HL-60 (cell line): ENCODE results near the gene KCNMA1.

Source experiments
- DNase-seq, 2 experiments: peaks; one replicate each; pipeline ENCODE4 v3.0.0-alpha.2; 2010 to 2020; ENCODE audit warnings: low read depth in 1 of 2, low spot score in 1 of 2
- H3K27ac ChIP-seq: fragments of 250-450 bp; sonication (Bioruptor Pico); replicated peaks from 2 replicates; pipeline ENCODE4 v1.5.1; 2020; ENCODE audit warnings: mild to moderate bottlenecking, moderate library complexity
- H3K27me3 ChIP-seq: fragments of 250-450 bp; sonication (Bioruptor Pico); 2 replicates; pipeline ENCODE4 v1.5.1; 2021; ENCODE audit warnings: mild to moderate bottlenecking, moderate library complexity; ENCODE audit not compliant: insufficient read depth, poor library complexity, severe bottlenecking
- H3K4me3 ChIP-seq: replicated peaks from 2 replicates; pipeline ENCODE4 v1.5.1; 2011; ENCODE audit warnings: mild to moderate bottlenecking, control low read depth, low read length; ENCODE audit not compliant: insufficient read depth
- CTCF ChIP-seq: IDR thresholded peaks from one replicate; pipeline ENCODE4 v1.5.1; 2011; ENCODE audit warnings: low read length, control low read depth, inconsistent platforms; ENCODE audit not compliant: insufficient read depth
- GABPA ChIP-seq: IDR thresholded peaks from 2 replicates; pipeline ENCODE4 v1.6.1; 2012; ENCODE audit warnings: low read depth
- POLR2AphosphoS5 ChIP-seq: IDR thresholded peaks from 2 replicates; pipeline ENCODE4 v1.6.1; 2012; ENCODE audit warnings: low read depth
- SPI1 ChIP-seq: IDR thresholded peaks from 2 replicates; pipeline ENCODE4 v1.6.1; 2012; ENCODE audit warnings: low read depth, mild to moderate bottlenecking, borderline replicate concordance
- TF ChIP-seq, protein P1 (sequence below): IDR thresholded peaks from 2 replicates; pipeline ENCODE4 v1.6.1; 2012; ENCODE audit warnings: low read depth; ENCODE audit not compliant: insufficient replicate concordance

Gene KCNMA1

GRCh38 chr10:77622889-77623291, 14.7 kb downstream of the KCNMA1 start:
- H3K27me3 ChIP-seq: no peaks in the 10 kb centered on the region
- TF ChIP-seq GABPA (no peak), CTCF (no peak)
- no peak overlapping the region for H3K27ac ChIP-seq
- DNase-seq: no peak
- no peak overlapping the region for H3K4me3 ChIP-seq

DNA sequence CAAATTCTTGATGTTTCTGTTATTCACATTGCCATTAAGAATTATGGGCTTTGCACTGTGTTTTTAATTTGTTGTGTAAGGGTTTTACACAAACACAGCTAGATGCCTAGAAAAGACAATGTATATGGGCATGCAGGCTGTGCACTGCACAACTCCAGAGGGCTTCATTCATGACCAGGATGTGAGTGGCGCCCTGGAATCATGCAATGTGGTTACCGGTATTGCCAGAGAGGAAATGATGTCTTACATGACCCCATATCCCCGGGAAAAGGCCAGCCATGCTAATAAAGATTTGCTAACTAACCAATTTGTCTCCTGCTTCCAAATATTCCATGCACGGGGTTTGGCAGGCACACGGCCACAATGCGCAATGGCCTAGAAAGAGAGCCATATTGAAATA, 16.9 kb downstream of the KCNMA1 start:
- no peak overlapping the region for H3K27ac ChIP-seq
- DNase-seq: no peak
- TF ChIP-seq GABPA (no peak), POLR2AphosphoS5 (no peak), CTCF (no peak), SPI1 (no peak)
- TF ChIP-seq, protein P1, sequence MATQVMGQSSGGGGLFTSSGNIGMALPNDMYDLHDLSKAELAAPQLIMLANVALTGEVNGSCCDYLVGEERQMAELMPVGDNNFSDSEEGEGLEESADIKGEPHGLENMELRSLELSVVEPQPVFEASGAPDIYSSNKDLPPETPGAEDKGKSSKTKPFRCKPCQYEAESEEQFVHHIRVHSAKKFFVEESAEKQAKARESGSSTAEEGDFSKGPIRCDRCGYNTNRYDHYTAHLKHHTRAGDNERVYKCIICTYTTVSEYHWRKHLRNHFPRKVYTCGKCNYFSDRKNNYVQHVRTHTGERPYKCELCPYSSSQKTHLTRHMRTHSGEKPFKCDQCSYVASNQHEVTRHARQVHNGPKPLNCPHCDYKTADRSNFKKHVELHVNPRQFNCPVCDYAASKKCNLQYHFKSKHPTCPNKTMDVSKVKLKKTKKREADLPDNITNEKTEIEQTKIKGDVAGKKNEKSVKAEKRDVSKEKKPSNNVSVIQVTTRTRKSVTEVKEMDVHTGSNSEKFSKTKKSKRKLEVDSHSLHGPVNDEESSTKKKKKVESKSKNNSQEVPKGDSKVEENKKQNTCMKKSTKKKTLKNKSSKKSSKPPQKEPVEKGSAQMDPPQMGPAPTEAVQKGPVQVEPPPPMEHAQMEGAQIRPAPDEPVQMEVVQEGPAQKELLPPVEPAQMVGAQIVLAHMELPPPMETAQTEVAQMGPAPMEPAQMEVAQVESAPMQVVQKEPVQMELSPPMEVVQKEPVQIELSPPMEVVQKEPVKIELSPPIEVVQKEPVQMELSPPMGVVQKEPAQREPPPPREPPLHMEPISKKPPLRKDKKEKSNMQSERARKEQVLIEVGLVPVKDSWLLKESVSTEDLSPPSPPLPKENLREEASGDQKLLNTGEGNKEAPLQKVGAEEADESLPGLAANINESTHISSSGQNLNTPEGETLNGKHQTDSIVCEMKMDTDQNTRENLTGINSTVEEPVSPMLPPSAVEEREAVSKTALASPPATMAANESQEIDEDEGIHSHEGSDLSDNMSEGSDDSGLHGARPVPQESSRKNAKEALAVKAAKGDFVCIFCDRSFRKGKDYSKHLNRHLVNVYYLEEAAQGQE: no peak
- no peaks in the 10 kb centered on the region for H3K27me3 ChIP-seq
- no peak overlapping the region for H3K4me3 ChIP-seq

DNA sequence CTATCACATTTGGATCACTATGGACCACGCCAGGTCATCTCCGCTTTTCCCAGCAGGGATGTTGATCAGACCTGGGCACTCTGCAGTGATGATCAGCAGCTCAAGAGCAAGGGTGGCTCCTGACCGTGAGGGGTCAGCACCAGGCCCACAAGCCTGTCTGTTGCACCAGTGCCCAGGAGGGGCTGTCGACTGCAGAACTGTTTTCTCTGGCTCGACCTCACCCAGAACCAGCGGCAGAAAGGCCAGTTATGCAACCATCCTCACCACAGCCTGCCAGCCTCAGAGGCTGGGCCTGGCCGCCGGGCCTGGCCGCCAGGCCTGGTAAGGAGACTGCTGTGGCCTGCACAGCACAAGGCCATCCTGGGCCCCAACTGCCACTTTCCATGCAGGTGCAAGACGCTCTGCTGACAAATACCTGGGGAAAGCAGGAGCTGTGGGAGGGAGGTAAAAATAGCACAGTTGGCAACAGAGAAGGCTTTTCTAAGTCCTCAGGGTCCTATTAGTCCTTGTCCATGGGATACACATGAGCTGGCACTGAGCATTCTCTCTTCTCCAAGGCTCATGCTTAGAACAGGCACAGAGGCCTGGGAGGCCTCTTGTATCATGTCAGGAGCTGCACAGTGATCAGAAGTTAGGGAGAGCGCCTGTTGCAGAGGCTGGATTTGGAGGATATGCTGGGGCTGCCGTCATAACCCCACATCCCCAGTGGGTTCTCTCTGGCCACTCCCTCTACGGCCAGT, 17.5 kb downstream of the KCNMA1 start:
- no peak overlapping the region for H3K27ac ChIP-seq
- DNase-seq: no peak
- H3K4me3 ChIP-seq: no peak overlapping the region
- TF ChIP-seq, protein P1: no peak
- TF ChIP-seq SPI1 (no peak), GABPA (no peak), CTCF (no peak), POLR2AphosphoS5 (no peak)
- H3K27me3 ChIP-seq: no peaks in the 10 kb centered on the region

GRCh38 chr10:77618117-77618516, 19.5 kb downstream of the KCNMA1 start:
- no peaks in the 10 kb centered on the region for H3K27me3 ChIP-seq
- no peak for TF ChIP-seq GABPA
- TF ChIP-seq, protein P1: no peak
- no peak for TF ChIP-seq CTCF
- TF ChIP-seq POLR2AphosphoS5: no peak
- TF ChIP-seq SPI1: no peak
- H3K27ac ChIP-seq: no peak overlapping the region
- no peak overlapping the region for H3K4me3 ChIP-seq
- no peak for DNase-seq
